Iris pigment epithelial cell (primary cell): ENCODE data around the gene FABP7.
"Not testable (repeated sequence)": the region's sequence is repeated elsewhere in the genome, so short reads cannot be mapped to it uniquely, and the experiment has no call there.

Experiments used
- DNase-seq: peaks from one replicate; pipeline ENCODE4 v3.0.0-alpha.2; 2011; ENCODE audit warnings: low read depth

Gene FABP7

GRCh38 chr6:122779667-122780066 is at the start of gene FABP7:
Gene FABP7, plus strand, starts transcription at chr6:122779716. Its CDS starts 79 bp downstream, at chr6:122779795.
- no peak for DNase-seq

GRCh38 chr6:122730334-122730733 is 49.2 kb upstream of the FABP7 start:
- no peak for DNase-seq

GRCh38 chr6:122730775-122731386 is 48.6 kb upstream of the FABP7 start:
- peak; percentile 40 for DNase-seq

GRCh38 chr6:122733259-122733658 is 46.3 kb upstream of the FABP7 start:
- no peak for DNase-seq

GRCh38 chr6:122734529-122735395 is 44.8 kb upstream of the FABP7 start:
- DNase-seq: no peak

GRCh38 chr6:122735582-122735981 is 43.9 kb upstream of the FABP7 start:
- no peak for DNase-seq

GRCh38 chr6:122736163-122736562 is 43.4 kb upstream of the FABP7 start:
- no peak for DNase-seq

- no peak for DNase-seq
Observed at GRCh38 chr6:122736616-122737015, 42.9 kb upstream of the FABP7 start.

- DNase-seq: no peak
Observed at GRCh38 chr6:122740091-122740490, 39.4 kb upstream of the FABP7 start.

GRCh38 chr6:122740936-122741335 is 38.6 kb upstream of the FABP7 start:
- no peak for DNase-seq

- peak; percentile 8 for DNase-seq
Observed at GRCh38 chr6:122744247-122744646, 35.3 kb upstream of the FABP7 start.

- DNase-seq: not testable (repeated sequence)
Observed at GRCh38 chr6:122744856-122745255, 34.7 kb upstream of the FABP7 start.

GRCh38 chr6:122746688-122747087 is 32.8 kb upstream of the FABP7 start:
- no peak for DNase-seq

GRCh38 chr6:122747573-122747972 is 31.9 kb upstream of the FABP7 start:
- DNase-seq: no peak

- DNase-seq: not testable (repeated sequence)
Observed at GRCh38 chr6:122748945-122749344, 30.6 kb upstream of the FABP7 start.

- DNase-seq: no peak
Observed at GRCh38 chr6:122749451-122750050, 30.0 kb upstream of the FABP7 start.

GRCh38 chr6:122751326-122751725 is 28.2 kb upstream of the FABP7 start:
- no peak for DNase-seq

GRCh38 chr6:122752459-122752858 is 27.1 kb upstream of the FABP7 start:
- DNase-seq: no peak

- no peak for DNase-seq
Observed at GRCh38 chr6:122753000-122753687, 26.4 kb upstream of the FABP7 start.

- DNase-seq: no peak
Observed at GRCh38 chr6:122753688-122754056, 25.8 kb upstream of the FABP7 start.

GRCh38 chr6:122754191-122754731 is 25.3 kb upstream of the FABP7 start:
- DNase-seq: no peak

- DNase-seq: no peak
Observed at GRCh38 chr6:122755901-122756300, 23.6 kb upstream of the FABP7 start.
